GM12873 (cell line): ENCODE results near the gene PRSS36.

Experiments
- CTCF ChIP-seq: IDR thresholded peaks from 2 replicates; pipeline ENCODE4 v1.5.1; 2012; ENCODE audit warnings: low read depth, mild to moderate bottlenecking, moderate library complexity, low read length, control low read depth; ENCODE audit not compliant: insufficient read depth; ENCODE audit errors: missing control alignments

Gene PRSS36

GRCh38 chr16:31149894-31150890 is at the start of gene PRSS36:
Gene PRSS36 (minus strand): TSS chr16:31150066. CDS start chr16:31150035, 31 bp downstream.
- no peak for TF ChIP-seq CTCF

DNA sequence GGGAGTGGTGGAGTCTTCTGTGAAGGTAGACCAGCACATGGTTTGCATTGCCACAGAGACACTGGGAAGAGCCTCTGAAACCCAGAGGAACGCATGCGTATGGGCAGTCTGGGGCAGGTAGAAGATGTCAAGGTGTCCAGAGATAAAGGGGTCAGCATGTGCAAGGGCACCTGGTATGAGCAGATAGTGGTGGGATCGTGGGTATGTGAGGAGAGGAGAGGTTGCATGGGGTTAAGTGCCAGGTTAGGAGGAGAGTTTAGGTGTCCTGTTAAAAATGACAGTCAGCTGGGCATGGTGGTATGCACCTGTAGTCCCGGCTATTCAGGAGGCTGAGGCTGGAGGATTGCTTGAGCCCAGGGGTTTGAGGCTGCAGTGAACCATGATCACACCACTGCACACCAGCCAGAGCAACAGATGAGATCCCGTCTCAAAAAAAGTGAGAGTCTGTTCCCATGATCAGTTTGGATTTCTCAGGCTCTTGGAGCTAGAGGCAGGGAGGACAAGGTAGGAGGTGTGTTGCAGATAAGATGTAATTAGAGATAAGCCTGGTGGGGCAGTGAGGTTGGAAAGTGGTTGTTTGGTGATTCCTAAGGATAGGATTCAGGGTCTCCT is 49.7 kb upstream of the PRSS36 start:
- TF ChIP-seq CTCF, result no peak

GRCh38 chr16:31198207-31198882 is 48.5 kb upstream of the PRSS36 start:
- TF ChIP-seq CTCF, result no peak

DNA sequence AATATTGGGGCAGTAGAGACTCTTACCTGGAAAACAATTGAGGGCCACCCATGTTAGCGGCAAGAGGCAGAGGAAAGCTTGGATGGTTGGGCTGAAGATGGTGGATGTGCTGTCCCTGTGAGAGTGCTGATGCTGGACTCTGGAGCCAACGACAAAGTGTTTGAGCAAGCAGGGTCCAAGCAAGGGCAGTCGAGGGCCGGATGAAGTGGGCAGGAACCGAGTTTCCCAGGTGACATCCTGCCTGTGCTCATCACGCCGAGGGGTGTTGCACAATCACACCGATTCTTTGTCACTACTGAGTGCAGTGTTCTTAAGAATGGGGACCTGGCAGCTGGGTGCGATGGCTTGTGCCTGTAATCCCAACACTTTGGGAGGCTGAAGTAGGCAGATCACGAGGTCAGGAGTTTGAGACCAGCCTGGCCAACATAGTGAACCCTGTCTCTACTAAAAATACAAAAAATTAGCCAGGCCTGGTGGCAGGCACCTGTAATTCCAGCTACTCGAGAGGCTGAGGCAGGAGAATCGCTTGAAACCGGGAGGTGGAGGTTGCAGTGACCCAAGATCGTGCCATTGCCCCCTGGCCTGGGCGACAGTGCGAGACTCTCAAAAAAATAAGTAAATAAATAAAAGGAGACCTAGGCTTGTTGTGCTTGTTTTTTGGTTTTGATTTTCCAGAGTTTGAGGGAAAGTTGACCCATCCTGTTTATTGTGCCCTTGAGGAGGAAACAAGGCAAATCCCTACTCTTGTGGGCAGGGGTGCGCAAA is 46.6 kb upstream of the PRSS36 start:
- TF ChIP-seq CTCF, result no peak

- TF ChIP-seq CTCF, result no peak
Measured at GRCh38 chr16:31194898-31195297, 45.0 kb upstream of the PRSS36 start.

- no peak for TF ChIP-seq CTCF
Measured at GRCh38 chr16:31193874-31194273, 44.0 kb upstream of the PRSS36 start.
